Activated CD8-positive, alpha-beta T cell treated with anti-CD3 and anti-CD28 coated beads for 36 hours (primary cell): ENCODE measurements around the gene HJURP. TPM values are rescaled to one million over a fixed set of nuclear protein-coding genes. Genes with fewer than 3 reads are reported as not detected.

Experiments
- ATAC-seq: fragments of 200-7000 bp; cut with Tn5 transposase; one replicate; pipeline ENCODE4 v1.10.0; 2021; ENCODE audit warnings: mild to moderate bottlenecking, moderate library complexity
- CTCF ChIA-PET: fragments of 350-600 bp; sonication (Branson Sonifier 250); formaldehyde crosslinking; loops from one replicate; lab custom pipeline; 2021; ENCODE audit warnings: antibody characterized with exemption; lab: Charles Lee
- POLR2A ChIA-PET: fragments of 350-600 bp; sonication (Branson Sonifier 250); formaldehyde crosslinking; loops from one replicate; lab custom pipeline; 2021; ENCODE audit warnings: antibody characterized with exemption; lab: Charles Lee
- DNase-seq: peaks from one replicate; pipeline ENCODE4 v3.0.0-alpha.2; 2020
- H3K27ac Mint-ChIP-seq: one replicate; pipeline ENCODE4 v1.8.0; 2021; ENCODE audit warnings: mild to moderate bottlenecking, mixed read lengths
- H3K27me3 Mint-ChIP-seq: one replicate; pipeline ENCODE4 v1.8.0; 2021; ENCODE audit warnings: mixed read lengths
- H3K36me3 Mint-ChIP-seq: one replicate; pipeline ENCODE4 v1.8.0; 2021; ENCODE audit warnings: low read depth, mixed read lengths
- H3K4me1 Mint-ChIP-seq: one replicate; pipeline ENCODE4 v1.8.0; 2021; ENCODE audit warnings: low read depth, mixed read lengths
- H3K4me3 Mint-ChIP-seq: one replicate; pipeline ENCODE4 v1.8.0; 2021; ENCODE audit warnings: mild to moderate bottlenecking, moderate library complexity, mixed read lengths
- H3K9me3 Mint-ChIP-seq: one replicate; pipeline ENCODE4 v1.8.0; 2021; ENCODE audit warnings: mixed read lengths
- intact Hi-C: fragments of 100-400 bp; cut with micrococcal nuclease; formaldehyde crosslinking; loops from one replicate; pipeline ENCODE4 v1.10.0; 2022
- total RNA-seq, 2 experiments: library from RNA; stranded (reverse); gene quantifications; one replicate each; pipeline ENCODE4 v1.2.3, GENCODE V29; 2021
- TF ChIP-seq, protein P1 (sequence below): fragments of 200-600 bp; IDR thresholded peaks from one replicate; pipeline ENCODE4 v1.8.0; 2022; ENCODE audit warnings: antibody characterized with exemption, mild to moderate bottlenecking

HJURP gene
- total RNA-seq, 2 experiments from 2014 or later, result 79.8 to 83.6 TPM

DNA sequence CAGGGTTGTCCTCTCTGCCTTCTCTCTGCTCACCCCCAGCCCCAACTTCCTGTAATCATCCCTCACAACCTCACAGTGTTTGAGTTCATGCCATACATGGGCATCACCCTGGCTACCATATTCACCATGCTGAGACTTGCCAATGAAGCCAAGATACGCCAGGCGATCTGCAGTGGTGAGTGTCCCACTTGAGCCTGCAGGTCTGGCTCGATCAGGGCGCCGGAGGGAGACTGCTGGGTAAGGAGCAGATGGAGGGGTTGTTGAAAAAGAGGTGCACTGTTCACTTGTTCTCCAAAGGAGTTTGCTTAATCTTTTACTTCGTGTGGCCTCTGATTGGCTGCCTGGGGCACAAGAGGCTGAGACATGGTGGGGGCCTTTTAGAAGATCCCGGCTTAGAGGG is 61.6 kb downstream of the HJURP start:
- Mint-ChIP-seq H3K9me3 (no peaks in the 10 kb centered on the region), H3K4me3 (no peak overlapping the region), H3K4me1 (no peaks in the 10 kb centered on the region), H3K36me3 (no peaks in the 10 kb centered on the region), H3K27ac (no peak overlapping the region), H3K27me3 (no peaks in the 10 kb centered on the region)
- intact Hi-C loops, result no loop called here
- DNase-seq (no peak), ATAC-seq (no peak)
- ChIA-PET POLR2A (no interaction called here), CTCF (no interaction called here)
- TF ChIP-seq, protein P1, sequence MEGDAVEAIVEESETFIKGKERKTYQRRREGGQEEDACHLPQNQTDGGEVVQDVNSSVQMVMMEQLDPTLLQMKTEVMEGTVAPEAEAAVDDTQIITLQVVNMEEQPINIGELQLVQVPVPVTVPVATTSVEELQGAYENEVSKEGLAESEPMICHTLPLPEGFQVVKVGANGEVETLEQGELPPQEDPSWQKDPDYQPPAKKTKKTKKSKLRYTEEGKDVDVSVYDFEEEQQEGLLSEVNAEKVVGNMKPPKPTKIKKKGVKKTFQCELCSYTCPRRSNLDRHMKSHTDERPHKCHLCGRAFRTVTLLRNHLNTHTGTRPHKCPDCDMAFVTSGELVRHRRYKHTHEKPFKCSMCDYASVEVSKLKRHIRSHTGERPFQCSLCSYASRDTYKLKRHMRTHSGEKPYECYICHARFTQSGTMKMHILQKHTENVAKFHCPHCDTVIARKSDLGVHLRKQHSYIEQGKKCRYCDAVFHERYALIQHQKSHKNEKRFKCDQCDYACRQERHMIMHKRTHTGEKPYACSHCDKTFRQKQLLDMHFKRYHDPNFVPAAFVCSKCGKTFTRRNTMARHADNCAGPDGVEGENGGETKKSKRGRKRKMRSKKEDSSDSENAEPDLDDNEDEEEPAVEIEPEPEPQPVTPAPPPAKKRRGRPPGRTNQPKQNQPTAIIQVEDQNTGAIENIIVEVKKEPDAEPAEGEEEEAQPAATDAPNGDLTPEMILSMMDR, result no peak

DNA sequence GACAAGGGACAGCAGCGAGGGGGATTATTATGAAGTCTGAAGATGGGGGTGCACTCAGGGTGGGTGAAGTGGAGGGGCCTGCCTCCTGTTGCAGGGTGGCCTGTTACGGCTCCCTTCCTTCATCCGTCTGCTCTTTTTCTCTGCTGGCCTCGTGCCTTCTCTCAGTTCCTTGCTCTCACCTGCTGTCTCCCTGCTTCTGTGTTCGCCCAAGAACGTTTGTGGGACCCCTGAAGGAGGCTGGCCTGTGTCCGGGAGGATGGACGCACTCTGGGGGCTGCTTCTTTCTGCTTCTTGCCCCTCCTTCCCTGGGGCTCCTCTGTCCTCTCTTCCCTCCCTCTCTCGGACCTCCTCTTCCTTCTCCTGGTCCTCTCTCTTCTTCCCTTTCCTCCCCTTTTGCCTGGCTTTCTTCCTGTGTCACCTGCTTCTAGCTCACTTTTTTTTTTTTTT is 62.4 kb downstream of the HJURP start:
- CTCF ChIA-PET, result no interaction called here
- Mint-ChIP-seq H3K36me3 (no peaks in the 10 kb centered on the region), H3K4me1 (no peaks in the 10 kb centered on the region), H3K4me3 (no peak overlapping the region), H3K9me3 (no peaks in the 10 kb centered on the region), H3K27ac (no peak overlapping the region), H3K27me3 (no peaks in the 10 kb centered on the region)
- no peak for ATAC-seq
- POLR2A ChIA-PET, result no interaction called here
- intact Hi-C loops, result no loop called here
- no peak for DNase-seq
- TF ChIP-seq, protein P1, result no peak

DNA sequence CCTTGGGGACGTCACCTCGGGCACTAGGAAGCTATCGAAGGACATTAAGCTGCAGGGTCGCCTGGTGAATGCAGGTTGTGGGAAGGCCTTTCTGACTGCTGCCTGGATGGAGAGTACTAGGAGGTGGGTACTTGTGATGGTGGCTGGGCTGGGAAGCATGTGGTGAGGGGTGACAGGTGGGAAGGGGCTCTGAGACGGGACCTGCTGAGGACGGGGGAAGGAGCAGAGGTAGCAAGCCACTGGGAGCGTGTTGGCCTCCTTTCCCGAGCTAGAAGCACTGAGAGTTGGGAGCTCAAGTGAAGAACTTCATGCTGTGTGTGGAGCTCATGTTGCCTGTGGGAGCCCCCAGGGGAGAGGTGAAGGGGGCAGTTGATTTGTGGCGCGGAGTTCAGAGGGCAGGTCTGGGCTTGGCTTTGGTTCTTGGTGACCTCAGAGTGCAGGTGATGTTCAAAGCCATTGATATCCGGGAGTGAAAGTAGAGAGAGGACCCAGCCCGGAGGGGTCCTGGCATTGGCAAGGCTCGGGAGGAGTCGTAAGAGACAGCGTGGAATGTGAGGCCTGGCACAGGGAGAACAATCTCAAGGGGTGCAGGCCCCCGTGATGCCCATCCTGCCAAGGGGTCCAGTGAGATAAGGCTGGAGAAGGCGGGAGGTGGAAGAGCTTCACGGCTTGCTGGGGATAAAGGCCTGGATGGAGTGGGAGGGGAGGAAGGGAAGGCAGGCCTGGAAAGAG is 63.0 kb downstream of the HJURP start:
- no peaks in the 10 kb centered on the region for H3K27me3 Mint-ChIP-seq
- no peak overlapping the region for H3K27ac Mint-ChIP-seq
- TF ChIP-seq, protein P1, result no peak
- ChIA-PET POLR2A (no interaction called here), CTCF (no interaction called here)
- H3K4me1 Mint-ChIP-seq, result no peaks in the 10 kb centered on the region
- intact Hi-C loops, result no loop called here
- no peak overlapping the region for H3K4me3 Mint-ChIP-seq
- DNase-seq (no peak), ATAC-seq (no peak)
- peaks cover 2% of the 10 kb centered on the region for H3K9me3 Mint-ChIP-seq
- H3K36me3 Mint-ChIP-seq, result no peaks in the 10 kb centered on the region

DNA sequence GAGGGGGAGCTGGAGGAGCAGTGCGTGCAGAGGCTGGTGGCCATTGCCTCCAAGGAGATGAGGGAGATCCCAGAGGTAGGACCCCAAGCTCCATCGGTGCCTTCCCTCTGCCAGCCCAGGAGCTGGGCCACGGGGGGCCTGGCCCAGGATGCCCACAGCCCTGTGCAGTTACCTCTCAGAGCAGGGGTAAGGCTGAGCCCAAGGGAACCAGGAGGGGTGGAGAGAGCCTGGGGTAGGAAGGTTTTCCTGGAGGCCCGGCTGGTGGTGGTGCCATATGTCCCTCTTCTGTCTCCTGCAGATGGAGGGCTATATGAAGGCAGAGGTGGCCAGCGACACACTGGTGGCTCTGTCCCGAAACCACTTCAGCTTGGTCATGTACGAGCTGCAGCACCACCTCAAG is 64.8 kb downstream of the HJURP start:
- Mint-ChIP-seq H3K27ac (no peak overlapping the region), H3K36me3 (peaks cover 3% of the 10 kb centered on the region), H3K4me3 (no peak overlapping the region), H3K9me3 (peaks cover 3% of the 10 kb centered on the region), H3K4me1 (no peaks in the 10 kb centered on the region), H3K27me3 (peaks cover 4% of the 10 kb centered on the region)
- POLR2A ChIA-PET, result no interaction called here
- intact Hi-C loops, result no loop called here
- ATAC-seq (no peak), DNase-seq (no peak)
- CTCF ChIA-PET, result no interaction called here
- TF ChIP-seq, protein P1, result no peak

Other genes starting within 250 kb of the HJURP start
- gene UGT1A8, start 236.9 kb downstream of the HJURP start, total RNA-seq, result not detected
- not detected for gene UGT1A10, start 218.1 kb downstream of the HJURP start, total RNA-seq
- not detected for gene UGT1A9, start 182.6 kb downstream of the HJURP start, total RNA-seq
- not detected for gene UGT1A7, start 172.6 kb downstream of the HJURP start, total RNA-seq
- gene UGT1A6, start 161.6 kb downstream of the HJURP start, total RNA-seq, result not detected
- not detected for gene UGT1A5, start 141.6 kb downstream of the HJURP start, total RNA-seq
- not detected for gene UGT1A4, start 135.8 kb downstream of the HJURP start, total RNA-seq
- gene UGT1A3, start 125.5 kb downstream of the HJURP start, total RNA-seq, result not detected
- not detected for gene UGT1A1, start 94.3 kb downstream of the HJURP start, total RNA-seq
- not detected for gene MROH2A, start 76.2 kb downstream of the HJURP start, total RNA-seq
- gene TRPM8, start 62.8 kb upstream of the HJURP start, total RNA-seq, result not detected
- not detected for gene SPP2, start 196.2 kb upstream of the HJURP start, total RNA-seq